Pancreas (tissue), 10 donors: ENCODE results near the gene AUTS2. TPM values are rescaled to one million over a fixed set of nuclear protein-coding genes. Genes with fewer than 3 reads are reported as not detected.

Experiments
- ATAC-seq, 4 donors: fragments of 200-7000 bp; cut with Tn5 transposase; one replicate each; pipeline versions ENCODE4 v1.8.0 to v1.9.1; 2020; ENCODE audit warnings: mild to moderate bottlenecking in 4 of 4, moderate library complexity in 4 of 4
- DNase-seq, 6 donors: peaks; one replicate each; pipeline ENCODE4 v3.0.0-alpha.2; 2020
- FAIRE-seq: peaks from 2 replicates; lab custom pipeline; 2012; peaks lifted over from hg19 to GRCh38; lab: Jason Lieb, UNC
- H3K27ac ChIP-seq, 4 donors: fragments of 200-600 bp; sonication (generic); 1 replicate in 3 of 4; 2 replicates in 1 of 4; pipeline versions ENCODE4 v1.5.0 to v1.8.0; 2020
- H3K27me3 ChIP-seq, 4 donors: fragments of 200-600 bp; one replicate each; pipeline ENCODE4 v1.8.0; 2021
- H3K36me3 ChIP-seq, 3 donors: fragments of 200-600 bp; sonication (generic) in 1 of 3; one replicate each; pipeline versions ENCODE4 v1.5.0 to v1.8.0; 2020 to 2021
- H3K4me1 ChIP-seq, 3 donors: fragments of 200-600 bp; one replicate each; pipeline ENCODE4 v1.8.0; 2021
- H3K4me3 ChIP-seq, 4 donors: fragments of 200-600 bp; sonication (generic) in 2 of 4; one replicate each; pipeline versions ENCODE4 v1.5.0 to v1.8.0; 2020 to 2021
- H3K9me3 ChIP-seq, 4 donors: fragments of 200-600 bp; one replicate each; pipeline ENCODE4 v1.8.0; 2021
- WGBS, 2 donors: extraction: QIAGEN DNeasy Blood & Tissue Kit; methylation state at CpG; one replicate each; pipeline ENCODE4 v1.1.7; 2013; 5-methylcytosine and 5-hydroxymethylcytosine counted together
- intact Hi-C, 3 donors: fragments of 100-400 bp; cut with DNase I; formaldehyde crosslinking; loops; one replicate each; pipeline versions ENCODE4 v1.11.1 to v1.14.2; 2022
- polyA plus RNA-seq, 2 donors: library from polyadenylated mRNA; stranded (reverse); fragments of 200-250 nt; gene quantifications; one replicate each; pipeline ENCODE4 v1.2.3, GENCODE V29; 2013
- total RNA-seq, 6 donors: library from RNA; stranded (reverse); fragmentation: NEBNext Ultra II Directional in 4 of 6; extraction: Animal tissue kit (Norgen Biotek cat#: 25700) in 4 of 6; gene quantifications; one replicate each; pipeline versions ENCODE4 v1.2.1 to v1.2.4, GENCODE V29; 2021 to 2023
- TF ChIP-seq, protein P1 (sequence below), 4 donors: fragments of 200-600 bp; sonication (generic) in 3 of 4; IDR thresholded peaks; one replicate each; pipeline versions ENCODE4 v1.5.0 to v1.8.0; 2021; ENCODE audit warnings: antibody characterized with exemption in 4 of 4
- donor health status: healthy with polysubstance abuse.
- donor health status: DM: no; HTN: no; CAD: no; lungs with moderate emphysema.
- donor health status: DM: no; HTN: no; CAD: no.
- donor health status: control.
- donor health status: control.
- donor health status: Bipolar disorder and iron deficiency.
- donor health status: DM: yes; HTN: yes; CAD: no.
- donor health status: DM: no; HTN: no; CAD: no.
- donor health status: DM: no; HTN: no; CAD: no.
- donor health status: DM: yes; HTN: yes; CAD: no.

Gene AUTS2
- total and polyA plus RNA-seq, 8 donors: 5.8 to 16.8 (median 9.9) TPM

DNA sequence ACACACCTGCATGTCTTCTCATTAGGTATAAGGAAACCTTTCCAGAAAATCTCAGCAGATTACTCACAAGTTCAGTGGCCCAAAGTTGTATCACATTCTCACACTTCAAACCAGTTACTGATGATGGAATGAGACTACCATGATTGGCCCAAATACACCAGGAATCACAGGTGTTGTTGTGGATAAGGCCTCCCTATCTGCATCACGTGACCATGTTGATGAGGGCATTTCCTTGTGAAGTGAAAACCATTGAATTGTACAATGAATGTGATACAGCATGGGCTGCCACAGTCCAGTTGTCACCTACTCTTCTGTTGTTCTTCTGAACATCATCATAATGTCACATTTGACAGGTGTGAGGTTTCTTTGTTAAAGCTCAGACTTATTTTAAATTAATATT lies 431.7 kb downstream of the AUTS2 start:
- no peaks in the 10 kb centered on the region for H3K4me1 ChIP-seq
- no peak for FAIRE-seq
- no peak for DNase-seq
- TF ChIP-seq, protein P1, sequence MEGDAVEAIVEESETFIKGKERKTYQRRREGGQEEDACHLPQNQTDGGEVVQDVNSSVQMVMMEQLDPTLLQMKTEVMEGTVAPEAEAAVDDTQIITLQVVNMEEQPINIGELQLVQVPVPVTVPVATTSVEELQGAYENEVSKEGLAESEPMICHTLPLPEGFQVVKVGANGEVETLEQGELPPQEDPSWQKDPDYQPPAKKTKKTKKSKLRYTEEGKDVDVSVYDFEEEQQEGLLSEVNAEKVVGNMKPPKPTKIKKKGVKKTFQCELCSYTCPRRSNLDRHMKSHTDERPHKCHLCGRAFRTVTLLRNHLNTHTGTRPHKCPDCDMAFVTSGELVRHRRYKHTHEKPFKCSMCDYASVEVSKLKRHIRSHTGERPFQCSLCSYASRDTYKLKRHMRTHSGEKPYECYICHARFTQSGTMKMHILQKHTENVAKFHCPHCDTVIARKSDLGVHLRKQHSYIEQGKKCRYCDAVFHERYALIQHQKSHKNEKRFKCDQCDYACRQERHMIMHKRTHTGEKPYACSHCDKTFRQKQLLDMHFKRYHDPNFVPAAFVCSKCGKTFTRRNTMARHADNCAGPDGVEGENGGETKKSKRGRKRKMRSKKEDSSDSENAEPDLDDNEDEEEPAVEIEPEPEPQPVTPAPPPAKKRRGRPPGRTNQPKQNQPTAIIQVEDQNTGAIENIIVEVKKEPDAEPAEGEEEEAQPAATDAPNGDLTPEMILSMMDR (IDR thresholded peaks at IDR 0.05): no peak
- ATAC-seq: no peak
- H3K27ac ChIP-seq: no peak overlapping the region
- H3K27me3 ChIP-seq: no peaks in the 10 kb centered on the region
- 51 to 71% methylated on average over 1 of the region's 1 CpG for WGBS, 2 donors
- no peaks in the 10 kb centered on the region for H3K9me3 ChIP-seq
- H3K36me3 ChIP-seq: no peaks in the 10 kb centered on the region
- intact Hi-C loops: no loop called here
- no peak overlapping the region for H3K4me3 ChIP-seq

DNA sequence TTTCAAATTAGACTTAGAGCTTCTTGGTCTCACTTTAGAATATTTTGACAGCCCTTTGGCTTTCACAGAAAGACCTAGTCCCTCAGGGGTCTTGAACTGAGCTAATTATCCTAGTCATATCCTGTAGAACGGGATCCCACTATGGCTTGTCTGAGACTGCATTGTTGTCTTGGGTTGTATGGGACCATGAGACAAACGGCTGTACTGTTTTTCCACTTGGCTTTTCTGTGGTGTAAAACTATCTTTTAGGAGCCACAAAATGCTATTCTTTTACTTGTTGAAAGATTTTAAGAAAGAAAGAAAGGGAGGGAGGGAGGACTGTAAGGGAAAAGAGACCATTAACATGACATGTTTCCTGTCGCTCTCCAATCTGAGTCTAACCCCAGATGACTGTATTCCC lies 432.5 kb downstream of the AUTS2 start:
- no peaks in the 10 kb centered on the region for H3K9me3 ChIP-seq
- H3K36me3 ChIP-seq: no peaks in the 10 kb centered on the region
- H3K4me3 ChIP-seq: no peak overlapping the region
- intact Hi-C loops: no loop called here
- no peaks in the 10 kb centered on the region for H3K4me1 ChIP-seq
- TF ChIP-seq, protein P1 (IDR thresholded peaks at IDR 0.05): no peak
- WGBS, 2 donors: 79 to 80% methylated on average over 3 of the region's 3 CpGs
- DNase-seq (no peak), FAIRE-seq (no peak), ATAC-seq (no peak)
- no peak overlapping the region for H3K27ac ChIP-seq
- H3K27me3 ChIP-seq: no peaks in the 10 kb centered on the region

DNA sequence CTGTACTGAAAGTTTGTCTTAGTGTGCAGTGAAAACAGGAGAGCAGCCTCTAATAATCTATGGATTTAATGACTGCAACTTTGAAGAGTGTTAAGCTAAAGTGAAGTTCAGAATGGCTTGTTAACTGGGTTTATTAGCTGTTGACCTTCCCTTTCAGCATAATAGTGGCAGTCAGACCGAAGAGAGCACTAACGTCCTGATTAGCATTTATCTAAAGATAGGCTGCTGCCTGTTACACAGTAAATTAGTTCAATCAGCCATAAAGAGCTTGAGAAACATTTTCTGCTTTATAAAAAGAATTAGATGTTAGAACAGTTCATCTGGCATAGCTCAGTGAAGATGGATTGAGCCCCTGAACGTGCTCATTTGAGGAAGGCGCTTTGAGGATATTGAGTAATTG lies 433.0 kb downstream of the AUTS2 start:
- TF ChIP-seq, protein P1 (IDR thresholded peaks at IDR 0.05): no peak
- H3K36me3 ChIP-seq: no peaks in the 10 kb centered on the region
- H3K9me3 ChIP-seq: no peaks in the 10 kb centered on the region
- H3K4me3 ChIP-seq: no peak overlapping the region
- H3K27me3 ChIP-seq: no peaks in the 10 kb centered on the region
- FAIRE-seq (no peak), ATAC-seq (no peak), DNase-seq (no peak)
- intact Hi-C loops: no loop called here
- no peak overlapping the region for H3K27ac ChIP-seq
- WGBS, 2 donors: 54 to 73% methylated on average over 4 of the region's 4 CpGs
- H3K4me1 ChIP-seq: no peaks in the 10 kb centered on the region

DNA sequence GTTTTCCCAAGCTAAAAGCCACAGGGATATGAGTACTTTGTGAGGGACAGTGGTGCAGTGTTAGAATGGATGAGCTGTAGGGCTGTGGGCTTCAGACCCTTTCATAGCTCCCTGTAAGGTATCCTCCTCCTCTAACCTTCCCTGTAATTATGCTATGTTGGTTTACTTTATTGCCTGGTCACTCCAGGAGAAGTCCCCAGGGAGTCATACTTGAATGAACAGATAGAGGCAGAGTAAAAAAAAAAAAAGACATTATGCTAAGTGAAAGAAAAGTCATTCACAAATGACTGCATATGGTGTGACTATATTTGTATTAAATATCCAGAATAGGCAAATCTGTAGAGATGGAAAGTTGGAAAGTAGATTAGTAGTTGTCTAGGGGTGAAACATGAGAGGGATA lies 434.4 kb downstream of the AUTS2 start:
- no peak for FAIRE-seq
- no peaks in the 10 kb centered on the region for H3K9me3 ChIP-seq

DNA sequence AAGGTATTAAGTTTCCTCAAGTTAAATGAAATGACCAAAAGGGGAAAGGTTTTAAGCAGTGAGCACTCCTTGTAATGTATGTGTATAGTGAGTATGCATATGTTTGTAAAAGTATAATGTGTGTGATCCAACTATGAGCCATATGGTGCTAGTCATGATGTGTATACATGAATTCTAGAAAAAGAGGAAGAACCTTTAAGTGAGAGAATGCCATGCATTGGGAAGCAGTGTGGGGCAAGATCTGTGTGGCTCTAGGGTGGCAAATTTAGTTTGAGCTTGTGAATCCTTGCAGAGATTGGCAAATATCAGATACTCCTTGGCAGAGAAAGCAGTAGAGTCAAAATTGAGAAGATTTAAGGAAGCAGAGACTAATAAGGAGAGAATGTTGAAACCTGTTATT lies 435.0 kb downstream of the AUTS2 start:
- H3K27ac ChIP-seq: no peak overlapping the region
- no peaks in the 10 kb centered on the region for H3K27me3 ChIP-seq
- no peak for DNase-seq
- intact Hi-C loops: no loop called here
- no peaks in the 10 kb centered on the region for H3K36me3 ChIP-seq
- no peaks in the 10 kb centered on the region for H3K9me3 ChIP-seq
- no peaks in the 10 kb centered on the region for H3K4me1 ChIP-seq
- FAIRE-seq: no peak
- no peak for ATAC-seq
- TF ChIP-seq, protein P1 (IDR thresholded peaks at IDR 0.05): no peak
- H3K4me3 ChIP-seq: no peak overlapping the region

More for the DNA sequence above, 434.4 kb downstream of the AUTS2 start:
- no peaks in the 10 kb centered on the region for H3K4me1 ChIP-seq
- no peaks in the 10 kb centered on the region for H3K27me3 ChIP-seq
- TF ChIP-seq, protein P1 (IDR thresholded peaks at IDR 0.05): no peak
- intact Hi-C loops: no loop called here
- no peak for ATAC-seq
- no peaks in the 10 kb centered on the region for H3K36me3 ChIP-seq
- no peak for DNase-seq
- no peak overlapping the region for H3K4me3 ChIP-seq
- H3K27ac ChIP-seq: no peak overlapping the region
